Activated T-helper 1 cell treated with anti-CD3 and anti-CD28 coated beads, Interleukin-2, amount 50 U/mL, for 16 hours (primary cell): ENCODE results near the gene TEX38.
A peak's percentile ranks its signal among the peaks of the same experiment; 100 is the strongest.
"Not testable (repeated sequence)": the region's sequence is repeated elsewhere in the genome, so short reads cannot be mapped to it uniquely, and the experiment has no call there.

Source experiments
- DNase-seq, 2 donors: peaks; one replicate each; pipeline ENCODE4 v3.0.0-alpha.2; 2020; ENCODE audit warnings: low read depth in 1 of 2, low spot score in 1 of 2

Gene TEX38

DNA sequence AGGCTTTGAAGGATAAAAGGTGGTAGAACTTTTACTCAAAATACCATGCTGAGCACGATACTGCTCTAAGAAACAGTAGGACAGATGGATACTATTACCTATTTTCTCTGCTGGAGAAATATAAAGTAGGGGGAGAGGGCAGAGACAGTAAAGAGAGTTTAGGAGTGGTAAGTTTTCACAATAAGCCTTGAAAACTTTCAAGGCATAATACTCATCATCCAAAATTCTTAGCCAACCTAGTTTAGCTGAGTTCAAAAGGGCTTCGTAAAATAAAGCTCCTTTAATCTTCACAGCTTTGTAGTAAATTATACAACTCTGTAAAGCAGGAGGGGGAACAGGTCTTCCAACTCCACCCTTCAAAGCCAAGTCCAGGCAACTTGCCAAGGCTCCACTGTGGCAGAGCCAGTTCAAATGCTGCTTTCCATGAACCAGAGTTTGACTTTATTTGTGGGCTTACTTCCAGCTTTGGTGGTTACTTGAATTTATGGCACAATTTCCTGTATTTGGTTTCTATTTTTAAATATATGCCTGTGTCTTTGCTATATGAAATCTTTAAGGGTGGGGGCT is 15.5 kb downstream of the TEX38 start:
- DNase-seq = no peak

- DNase-seq = no peak
Measured at GRCh38 chr1:46687921-46688509, 16.4 kb downstream of the TEX38 start.

DNA sequence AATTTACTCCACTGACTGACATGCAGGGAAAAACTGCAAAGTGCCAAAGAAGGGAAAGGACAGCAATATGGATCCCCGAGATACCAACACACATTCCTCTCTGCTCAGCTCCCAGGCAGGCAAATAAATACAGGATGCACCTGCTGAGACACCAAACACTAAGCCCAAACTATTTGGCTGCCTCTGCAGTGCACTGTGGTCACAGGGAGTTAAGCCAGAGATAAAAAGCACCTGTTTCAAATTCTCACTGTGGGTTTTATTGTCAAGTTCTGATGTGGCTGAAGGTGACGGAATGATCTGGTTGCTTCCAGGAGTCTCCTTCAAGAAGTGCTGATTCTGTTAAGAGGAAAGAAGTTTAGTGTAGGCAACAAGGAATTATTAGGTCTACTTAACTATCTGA is 17.7 kb downstream of the TEX38 start:
- DNase-seq = no peak

DNA sequence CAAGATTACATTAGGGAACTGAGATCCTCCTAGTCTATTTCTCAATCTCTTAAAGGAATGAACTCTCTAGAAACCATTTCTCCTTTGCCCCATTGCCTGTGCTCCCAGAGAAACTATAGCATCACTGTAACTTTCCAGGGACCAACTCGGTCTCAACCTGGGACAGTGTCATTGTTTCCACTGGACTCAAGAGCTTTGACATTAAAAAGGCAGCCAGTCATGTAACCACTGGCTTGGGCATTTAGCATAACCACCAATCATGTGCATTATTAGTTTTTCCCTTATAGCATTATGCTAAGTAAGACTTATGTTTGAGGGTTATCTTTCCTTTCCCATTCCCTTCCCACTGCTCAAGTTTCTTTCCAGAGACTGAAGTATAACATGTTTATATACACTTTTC is 18.2 kb downstream of the TEX38 start:
- no peak for DNase-seq

- DNase-seq = no peak
Measured at GRCh38 chr1:46690931-46691421, 19.3 kb downstream of the TEX38 start.

GRCh38 chr1:46691997-46692790 is 20.5 kb downstream of the TEX38 start:
- DNase-seq = no peak

DNA sequence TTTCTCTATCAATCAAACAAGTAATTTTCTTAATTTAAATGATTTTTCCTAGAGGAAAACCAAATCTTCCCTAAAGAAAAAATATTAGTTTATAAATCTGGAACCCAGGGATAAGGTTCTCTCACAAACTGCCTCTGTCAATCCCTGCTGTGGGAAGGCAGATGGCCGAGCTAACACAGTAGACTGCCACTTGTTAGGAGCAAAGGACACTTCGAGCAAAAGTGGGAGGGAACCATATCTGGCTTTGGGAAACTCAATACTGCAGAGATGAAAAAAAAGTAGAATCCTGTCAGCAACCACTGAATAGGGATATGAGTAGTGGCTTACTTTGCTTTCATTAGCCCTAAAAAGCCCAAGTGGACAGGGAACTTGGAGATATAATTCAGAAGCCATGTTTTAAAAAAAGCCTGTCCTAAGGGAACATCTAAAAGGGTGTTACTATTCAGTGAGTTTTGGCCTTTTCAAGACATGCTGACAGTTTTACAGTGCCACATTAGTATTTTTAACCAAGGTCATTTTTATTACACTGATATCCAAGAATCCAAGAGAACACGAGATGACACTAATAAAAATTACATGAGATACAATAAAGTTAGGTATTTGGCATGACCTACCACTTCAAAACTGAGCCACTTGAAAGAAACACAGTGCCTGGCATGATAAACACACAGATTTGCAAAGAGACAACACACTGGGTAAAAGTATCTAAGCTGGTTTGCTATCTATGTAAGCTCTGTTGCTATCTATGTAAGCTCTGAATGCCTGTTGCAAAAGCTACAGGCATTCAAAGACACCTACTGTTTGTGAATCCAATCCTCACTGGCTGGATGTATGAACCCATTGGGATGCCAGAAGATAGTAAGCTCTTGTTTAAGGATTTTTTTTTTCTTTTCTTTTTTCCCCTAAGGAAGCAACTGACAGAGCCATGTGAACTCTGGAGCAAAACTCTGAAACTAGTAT is 21.4 kb downstream of the TEX38 start:
- no peak for DNase-seq

GRCh38 chr1:46694676-46695075 is 23.0 kb downstream of the TEX38 start:
- DNase-seq = not testable (repeated sequence)

DNA sequence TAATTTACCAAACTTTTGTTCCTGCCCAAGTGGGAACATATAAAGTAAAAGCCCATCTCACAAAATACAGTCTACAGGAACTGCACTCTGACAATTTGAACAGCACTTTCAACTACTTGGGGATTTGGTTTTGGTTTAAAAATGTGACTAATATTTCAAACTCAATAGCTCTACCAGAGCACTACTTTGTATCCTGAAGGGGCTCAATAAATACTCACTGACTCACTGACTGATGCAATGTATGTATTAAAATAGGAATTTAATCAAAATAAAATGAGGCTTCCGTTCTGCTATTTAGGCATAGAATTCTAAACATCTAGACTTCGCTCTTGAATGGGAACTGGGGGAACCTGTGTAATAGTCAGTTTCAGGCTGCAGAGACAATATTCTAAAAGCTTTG is 25.4 kb downstream of the TEX38 start:
- no peak for DNase-seq

- no peak for DNase-seq
Measured at GRCh38 chr1:46699666-46700065, 28.0 kb downstream of the TEX38 start.

- DNase-seq = no peak
Measured at GRCh38 chr1:46703927-46704641, 32.4 kb downstream of the TEX38 start.

DNA sequence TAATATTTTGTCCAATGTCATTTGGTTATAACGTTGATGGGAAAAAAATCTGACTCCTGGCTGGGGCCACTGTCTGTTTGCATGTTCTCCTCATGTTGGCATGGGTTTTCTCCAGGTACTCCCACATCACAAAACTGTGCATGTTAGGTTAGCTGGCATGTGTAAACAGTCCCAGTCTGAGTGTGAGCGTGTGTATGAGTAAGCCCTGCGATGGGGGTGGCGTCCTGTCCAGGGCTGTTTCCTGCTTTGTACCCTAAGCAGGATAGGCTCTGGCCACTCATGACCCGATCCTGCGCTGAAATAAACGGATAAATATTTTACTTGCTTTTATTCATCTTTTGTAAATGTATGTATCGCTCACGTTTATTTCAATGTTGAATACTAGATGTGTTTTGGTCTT is 33.8 kb downstream of the TEX38 start:
- no peak for DNase-seq

GRCh38 chr1:46708121-46708520 is 36.5 kb downstream of the TEX38 start:
- DNase-seq = no peak

DNA sequence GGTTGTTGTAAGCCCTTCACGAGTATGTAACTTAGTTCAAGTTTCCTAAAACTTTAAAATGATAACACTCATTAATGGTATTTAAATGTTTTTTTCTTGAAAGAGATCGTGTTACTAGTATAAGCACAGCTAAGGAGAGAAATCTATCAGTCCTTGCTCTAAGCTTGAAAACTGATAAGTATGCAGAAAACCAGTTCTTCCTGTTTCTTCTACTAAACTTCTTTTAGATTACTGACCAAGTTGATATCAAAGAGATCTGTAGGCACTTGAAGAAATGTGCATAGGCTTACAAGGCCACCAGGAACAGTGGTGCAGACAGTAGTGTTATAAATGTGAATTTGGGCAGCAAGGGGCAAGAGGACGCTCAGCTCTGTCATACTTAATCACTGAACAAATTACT is 43.3 kb downstream of the TEX38 start:
- no peak for DNase-seq

DNA sequence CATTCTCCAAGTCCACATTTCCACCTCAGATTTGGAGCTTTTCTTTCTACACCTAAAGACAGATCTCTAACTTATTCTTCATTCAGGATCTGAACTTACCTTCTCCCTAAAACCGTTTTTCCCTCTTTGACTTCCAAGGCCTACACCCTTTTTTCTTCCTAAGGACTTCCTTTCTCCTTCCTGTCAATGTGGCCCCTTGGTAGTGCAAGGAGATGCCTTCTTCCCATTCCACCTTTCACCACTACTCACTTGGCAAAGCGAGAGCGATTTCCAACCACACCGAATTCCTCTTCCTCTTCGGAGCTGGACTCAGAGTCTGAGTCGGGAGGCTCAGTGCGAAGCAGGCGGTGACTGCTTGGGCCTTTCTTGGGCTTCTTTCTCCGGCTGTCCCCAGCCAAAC is 46.0 kb downstream of the TEX38 start:
- no peak for DNase-seq

- no peak for DNase-seq
Measured at GRCh38 chr1:46718340-46718726, 46.7 kb downstream of the TEX38 start.

GRCh38 chr1:46718727-46719622 is 47.3 kb downstream of the TEX38 start, which contains the start of gene EFCAB14:
Gene EFCAB14, minus strand, starts transcription at chr1:46719114. Its CDS starts 1,027 bp downstream, at chr1:46718087.
- peak; percentile 99 for DNase-seq

GRCh38 chr1:46719689-46720088 is 48.0 kb downstream of the TEX38 start:
- DNase-seq = no peak

DNA sequence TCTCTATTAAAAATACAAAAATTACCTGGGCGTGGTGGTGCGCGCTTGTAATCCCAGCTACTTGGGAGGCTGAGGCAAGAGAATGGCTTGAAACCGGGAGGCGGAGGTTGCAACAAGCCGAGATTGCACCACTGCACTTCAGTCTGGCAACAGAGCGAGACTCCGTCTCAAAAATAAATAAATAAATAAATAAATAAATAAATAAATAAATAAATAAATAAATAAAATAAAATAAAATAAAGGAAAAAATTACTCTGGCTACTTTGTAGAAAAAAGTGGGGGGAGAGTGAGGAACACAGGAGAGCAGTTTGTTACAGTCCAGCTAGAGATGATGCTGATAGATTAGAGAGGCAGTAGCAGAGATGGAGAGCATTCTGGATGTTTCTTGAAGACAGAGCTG is 48.7 kb downstream of the TEX38 start:
- not testable (repeated sequence) for DNase-seq

- DNase-seq = no peak
Measured at GRCh38 chr1:46721204-46721603, 49.5 kb downstream of the TEX38 start.
